H9 (cell line): ENCODE measurements around the gene UNC5C. TPM values are rescaled to one million over a fixed set of nuclear protein-coding genes. Genes with fewer than 3 reads are reported as not detected.

Source experiments
- DNase-seq: peaks from one replicate; pipeline ENCODE4 v3.0.0-alpha.2; 2017
- H2AFZ ChIP-seq: one replicate; pipeline ENCODE4 v1.6.1; 2013; ENCODE audit warnings: mild to moderate bottlenecking, low read length, control low read depth, moderate library complexity
- H2AK5ac ChIP-seq: 2 replicates; pipeline ENCODE4 v1.6.1; 2013; ENCODE audit warnings: low read length, control low read depth, mixed read lengths; ENCODE audit not compliant: insufficient read length
- H2BK120ac ChIP-seq: one replicate; pipeline ENCODE4 v1.6.1; 2013; ENCODE audit warnings: low read depth, mild to moderate bottlenecking, low read length, control low read depth, inconsistent platforms; ENCODE audit not compliant: poor library complexity, severe bottlenecking
- H2BK12ac ChIP-seq: 2 replicates; pipeline ENCODE4 v1.6.1; 2013; ENCODE audit warnings: low read length, control low read depth, mixed read lengths, low read depth; ENCODE audit not compliant: insufficient read length
- H2BK15ac ChIP-seq: 2 replicates; pipeline ENCODE4 v1.6.1; 2013; ENCODE audit warnings: low read depth, low read length, control low read depth
- H2BK20ac ChIP-seq: one replicate; pipeline ENCODE4 v1.6.1; 2013; ENCODE audit warnings: low read depth, mild to moderate bottlenecking, low read length, control low read depth, inconsistent platforms; ENCODE audit not compliant: poor library complexity, severe bottlenecking
- H2BK5ac ChIP-seq: 2 replicates; pipeline ENCODE4 v1.6.1; 2013; ENCODE audit warnings: low read length, control low read depth, mixed read lengths; ENCODE audit not compliant: insufficient read length
- H3K14ac ChIP-seq: 2 replicates; pipeline ENCODE4 v1.6.1; 2013; ENCODE audit warnings: low read length, control low read depth; ENCODE audit not compliant: insufficient read depth
- H3K18ac ChIP-seq: 2 replicates; pipeline ENCODE4 v1.6.1; 2013; ENCODE audit warnings: low read depth, mild to moderate bottlenecking, mixed read lengths, low read length, control low read depth; ENCODE audit not compliant: insufficient read length
- H3K23ac ChIP-seq: 2 replicates; pipeline ENCODE4 v1.6.1; 2013; ENCODE audit warnings: low read length, control low read depth, mixed read lengths, low read depth; ENCODE audit not compliant: insufficient read length
- H3K23me2 ChIP-seq: 2 replicates; pipeline ENCODE4 v1.6.1; 2013; ENCODE audit warnings: low read depth, mild to moderate bottlenecking, mixed read lengths, low read length, control low read depth; ENCODE audit not compliant: insufficient read length, poor library complexity, severe bottlenecking
- H3K27ac ChIP-seq: 2 replicates; pipeline ENCODE4 v1.5.1; 2013; ENCODE audit warnings: low read length, control low read depth, mixed read lengths, low read depth; ENCODE audit not compliant: insufficient read length
- H3K27me3 ChIP-seq: 2 replicates; pipeline ENCODE4 v1.6.1; 2013; ENCODE audit warnings: low read length, control low read depth, inconsistent platforms; ENCODE audit not compliant: insufficient read depth
- H3K4ac ChIP-seq: 2 replicates; pipeline ENCODE4 v1.6.1; 2013; ENCODE audit warnings: low read depth, mild to moderate bottlenecking, control low read depth, inconsistent platforms, low read length, moderate library complexity
- H3K4me1 ChIP-seq: 2 replicates; pipeline ENCODE4 v1.6.1; 2013; ENCODE audit warnings: low read length, control low read depth, inconsistent platforms; ENCODE audit not compliant: insufficient read depth
- H3K4me2 ChIP-seq: 2 replicates; pipeline ENCODE4 v1.6.1; 2013; ENCODE audit warnings: low read length, control low read depth, mixed read lengths; ENCODE audit not compliant: insufficient read length, insufficient read depth
- H3K56ac ChIP-seq: 2 replicates; pipeline ENCODE4 v1.6.1; 2013; ENCODE audit warnings: low read depth, mild to moderate bottlenecking, mixed read lengths, low read length, control low read depth; ENCODE audit not compliant: insufficient read length
- H3K79me1 ChIP-seq: 2 replicates; pipeline ENCODE4 v1.6.1; 2013; ENCODE audit warnings: low read depth, mild to moderate bottlenecking, moderate library complexity, low read length, control low read depth, inconsistent platforms; ENCODE audit not compliant: insufficient read depth, poor library complexity, severe bottlenecking
- H3K79me2 ChIP-seq: 2 replicates; pipeline ENCODE4 v1.6.1; 2013; ENCODE audit warnings: low read length, control low read depth, inconsistent platforms; ENCODE audit not compliant: insufficient read depth
- H3K9ac ChIP-seq: 2 replicates; pipeline ENCODE4 v1.6.1; 2013; ENCODE audit warnings: low read length, control low read depth, mixed read lengths; ENCODE audit not compliant: insufficient read length; ENCODE audit errors: extremely low read depth
- H3K9me3 ChIP-seq: one replicate; pipeline ENCODE4 v1.6.1; 2013; ENCODE audit warnings: low read depth, low read length, inconsistent platforms; ENCODE audit not compliant: control insufficient read depth
- H3T11ph ChIP-seq: one replicate; pipeline ENCODE4 v1.6.1; 2013; ENCODE audit warnings: mild to moderate bottlenecking, low read length, control low read depth, inconsistent platforms
- H4K20me1 ChIP-seq: one replicate; pipeline ENCODE4 v1.6.1; 2013; ENCODE audit not compliant: control insufficient read depth, insufficient read length, insufficient read depth
- H4K5ac ChIP-seq: 2 replicates; pipeline ENCODE4 v1.6.1; 2013; ENCODE audit warnings: low read depth, mild to moderate bottlenecking, mixed read lengths, low read length, control low read depth; ENCODE audit not compliant: insufficient read length
- H4K8ac ChIP-seq: replicated peaks from 2 replicates; pipeline ENCODE4 v1.6.1; 2013; ENCODE audit warnings: low read length, control low read depth, mixed read lengths, low read depth; ENCODE audit not compliant: insufficient read length
- H4K91ac ChIP-seq: 2 replicates; pipeline ENCODE4 v1.6.1; 2013; ENCODE audit warnings: low read depth, mild to moderate bottlenecking, moderate library complexity, mixed read lengths, low read length, control low read depth; ENCODE audit not compliant: insufficient read length
- H3K27ac Mint-ChIP-seq, 3 experiments: 2 replicates in 2 of 3; 3 replicates in 1 of 3; pipeline ENCODE4 v1.8.0; 2020 to 2021; ENCODE audit warnings: mixed read lengths in 3 of 3, mild to moderate bottlenecking in 1 of 3, moderate library complexity in 1 of 3
- H3K27me3 Mint-ChIP-seq: 2 replicates; pipeline ENCODE4 v1.8.0; 2021; ENCODE audit warnings: low read depth, mild to moderate bottlenecking, moderate library complexity, mixed read lengths
- H3K36me3 Mint-ChIP-seq, 3 experiments: 2 replicates in 2 of 3; 3 replicates in 1 of 3; pipeline ENCODE4 v1.8.0; 2020 to 2021; ENCODE audit warnings: low read depth in 3 of 3, mixed read lengths in 3 of 3; ENCODE audit not compliant: insufficient read depth in 1 of 3
- H3K4me1 Mint-ChIP-seq, 2 experiments: 2 replicates each; pipeline ENCODE4 v1.8.0; 2020; ENCODE audit warnings: mixed read lengths in 2 of 2
- H3K4me3 Mint-ChIP-seq, 2 experiments: 2 replicates in 1 of 2; 3 replicates in 1 of 2; pipeline ENCODE4 v1.8.0; 2020 to 2021; ENCODE audit warnings: mild to moderate bottlenecking in 2 of 2, mixed read lengths in 2 of 2, moderate library complexity in 1 of 2
- H3K9me3 Mint-ChIP-seq, 2 experiments: 2 replicates in 1 of 2; 3 replicates in 1 of 2; pipeline ENCODE4 v1.8.0; 2020; ENCODE audit warnings: mild to moderate bottlenecking in 2 of 2, mixed read lengths in 2 of 2, moderate library complexity in 1 of 2
- WGBS: extraction: QIAGEN DNeasy Blood & Tissue Kit; methylation state at CpG from one replicate; pipeline ENCODE4 v1.1.7; 2013; ENCODE audit warnings: missing lambda C conversion rate, low lambda C conversion rate, mixed read lengths; ENCODE audit not compliant: insufficient read length; ENCODE audit errors: extremely low coverage; 5-methylcytosine and 5-hydroxymethylcytosine counted together
- total RNA-seq: library from RNA; stranded (reverse); gene quantifications from 2 replicates; pipeline ENCODE4 v1.2.1, GENCODE V29; 2021
- TF ChIP-seq, protein P1 (sequence below): fragments of 200-600 bp; sonication (generic); conservative IDR thresholded peaks from 3 replicates; pipeline ENCODE4 v1.8.0; 2021; ENCODE audit warnings: antibody characterized with exemption, mild to moderate bottlenecking

Gene UNC5C
- total RNA-seq, 1 experiment from 2014 or later, result not detected

- Histone ChIP-seq H3K4me1 (no peaks in the 10 kb centered on the region), H3T11ph (no peak overlapping the region), H2AK5ac (no peak overlapping the region), H2BK5ac (no peak overlapping the region), H2BK15ac (no peak overlapping the region), H3K4me2 (no peak overlapping the region), H3K4ac (no peak overlapping the region), H3K14ac (no peak overlapping the region), H3K79me2 (no peaks in the 10 kb centered on the region), H4K8ac (no peak overlapping the region), H3K79me1 (no peaks in the 10 kb centered on the region), H2BK12ac (no peak overlapping the region), H2AFZ (no peak overlapping the region), H4K20me1 (no peaks in the 10 kb centered on the region), H3K9ac (no peak overlapping the region), H3K56ac (no peak overlapping the region), H3K18ac (no peak overlapping the region), H3K23me2 (no peaks in the 10 kb centered on the region), H3K9me3 (no peaks in the 10 kb centered on the region), H2BK20ac (no peak overlapping the region), H4K5ac (no peak overlapping the region), H3K27me3 (no peaks in the 10 kb centered on the region), H4K91ac (no peak overlapping the region), H2BK120ac (no peak overlapping the region), H3K23ac (no peak overlapping the region), H3K27ac (no peak overlapping the region)
- peaks cover 0 to 3% of the 10 kb centered on the region in 2 experiments; a peak in 1 of 4 replicates for H3K4me1 Mint-ChIP-seq
- DNase-seq, result no peak
- WGBS, result no CpG with 5 or more reads among the region's 1 CpG
- H3K27me3 Mint-ChIP-seq, result no peaks in the 10 kb centered on the region; the same call in 1 of the 2 replicates
- no peak overlapping the region for H3K4me3 Mint-ChIP-seq
- H3K36me3 Mint-ChIP-seq, result peaks cover 0 to 10% (median 4%) of the 10 kb centered on the region in 3 experiments; a peak in 3 of 7 replicates
- no peaks in the 10 kb centered on the region; a peak in 3 of 5 replicates for H3K9me3 Mint-ChIP-seq
- no peak overlapping the region for H3K27ac Mint-ChIP-seq
- TF ChIP-seq, protein P1, sequence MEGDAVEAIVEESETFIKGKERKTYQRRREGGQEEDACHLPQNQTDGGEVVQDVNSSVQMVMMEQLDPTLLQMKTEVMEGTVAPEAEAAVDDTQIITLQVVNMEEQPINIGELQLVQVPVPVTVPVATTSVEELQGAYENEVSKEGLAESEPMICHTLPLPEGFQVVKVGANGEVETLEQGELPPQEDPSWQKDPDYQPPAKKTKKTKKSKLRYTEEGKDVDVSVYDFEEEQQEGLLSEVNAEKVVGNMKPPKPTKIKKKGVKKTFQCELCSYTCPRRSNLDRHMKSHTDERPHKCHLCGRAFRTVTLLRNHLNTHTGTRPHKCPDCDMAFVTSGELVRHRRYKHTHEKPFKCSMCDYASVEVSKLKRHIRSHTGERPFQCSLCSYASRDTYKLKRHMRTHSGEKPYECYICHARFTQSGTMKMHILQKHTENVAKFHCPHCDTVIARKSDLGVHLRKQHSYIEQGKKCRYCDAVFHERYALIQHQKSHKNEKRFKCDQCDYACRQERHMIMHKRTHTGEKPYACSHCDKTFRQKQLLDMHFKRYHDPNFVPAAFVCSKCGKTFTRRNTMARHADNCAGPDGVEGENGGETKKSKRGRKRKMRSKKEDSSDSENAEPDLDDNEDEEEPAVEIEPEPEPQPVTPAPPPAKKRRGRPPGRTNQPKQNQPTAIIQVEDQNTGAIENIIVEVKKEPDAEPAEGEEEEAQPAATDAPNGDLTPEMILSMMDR, result no peak
These were observed 253.6 kb downstream of the UNC5C start for GRCh38 chr4:95295157-95295556.
